ENCODE results near the gene GJA3.
"Not testable (repeated sequence)": the region's sequence is repeated elsewhere in the genome, so short reads cannot be mapped to it uniquely, and the experiment has no call there.

The GJA3 gene

GRCh38 chr13:20182231-20182846 lies 21.5 kb upstream of the GJA3 start:
- DNase-seq = peak; percentile 75

DNA sequence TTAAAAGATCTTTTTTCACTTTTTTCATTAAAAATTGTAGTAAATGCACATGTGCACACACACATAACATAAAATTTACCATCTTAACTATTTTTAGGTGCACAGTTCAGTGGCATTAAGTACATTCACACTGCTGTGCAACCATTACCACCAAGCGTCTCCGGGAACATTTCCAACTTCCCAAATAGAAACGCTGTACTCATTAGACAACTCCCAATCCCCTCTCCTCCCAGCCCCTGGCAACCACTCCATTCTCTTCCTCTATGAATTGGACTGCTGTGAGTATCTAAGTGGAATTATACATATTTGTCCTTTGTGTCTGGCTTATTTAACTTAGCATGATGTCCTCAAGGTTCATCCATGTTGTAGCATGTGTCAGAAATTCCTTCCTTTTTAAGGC lies 20.3 kb upstream of the GJA3 start:
- no peak for DNase-seq

- no peak for DNase-seq
Observed at GRCh38 chr13:20178156-20178555, 17.3 kb upstream of the GJA3 start.

GRCh38 chr13:20177049-20177831 lies 16.4 kb upstream of the GJA3 start:
- no peak for DNase-seq

DNA sequence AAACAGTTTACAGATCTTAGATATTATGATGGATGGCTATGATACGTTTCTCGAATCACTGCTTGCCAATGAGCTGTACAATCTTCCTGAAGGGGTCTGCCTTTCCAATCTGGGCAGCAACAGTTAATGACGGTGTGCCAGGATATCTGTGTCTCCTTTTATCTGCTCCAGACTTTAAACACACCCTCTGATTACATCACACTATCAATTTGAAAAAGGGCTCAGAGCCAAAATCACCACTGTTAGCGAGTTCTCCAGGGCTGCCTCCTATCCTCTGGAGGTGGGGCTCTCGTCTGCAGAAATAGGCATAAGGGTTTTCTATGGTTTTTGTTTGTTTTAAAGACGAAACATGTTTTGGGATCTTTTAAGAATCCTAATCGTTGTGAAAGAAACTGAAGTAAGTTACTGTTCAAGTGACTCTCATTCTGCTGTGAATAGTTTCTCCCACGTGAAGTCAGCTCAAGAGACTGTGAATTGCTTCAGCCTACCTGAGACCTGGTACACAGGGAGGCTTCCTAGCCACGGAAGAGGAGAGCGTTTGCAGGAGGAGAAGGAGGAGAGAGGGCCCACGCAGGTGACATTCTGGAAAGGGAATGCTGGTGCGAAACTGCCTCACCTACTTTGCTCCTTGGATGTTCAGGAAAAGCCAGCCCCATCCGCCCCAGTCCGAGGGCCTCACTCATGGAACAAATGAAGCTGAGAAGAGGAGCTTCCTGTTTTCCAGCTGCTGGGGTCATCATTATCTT lies 15.2 kb upstream of the GJA3 start:
- no peak for DNase-seq

DNA sequence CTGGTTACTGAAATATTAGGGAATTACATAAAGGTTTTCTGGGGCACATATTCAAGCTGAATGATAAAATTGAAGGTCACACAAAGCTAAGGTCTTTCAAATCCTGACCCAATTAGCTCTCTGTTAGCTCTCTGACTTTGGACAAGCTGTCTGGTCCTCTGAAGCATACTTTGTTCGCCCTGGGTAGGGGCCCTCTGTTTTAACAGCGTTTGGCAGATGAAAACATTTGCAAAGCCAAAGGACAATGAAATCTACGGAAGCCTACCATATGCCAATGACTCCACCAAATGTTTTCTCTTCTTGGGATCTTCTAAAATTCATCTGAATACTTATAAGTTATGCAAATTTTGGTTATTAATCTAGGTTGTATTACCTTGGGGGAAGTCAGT lies 14.5 kb upstream of the GJA3 start:
- DNase-seq = no peak

GRCh38 chr13:20174656-20175405 lies 14.0 kb upstream of the GJA3 start:
- DNase-seq = peak; percentile 86

DNA sequence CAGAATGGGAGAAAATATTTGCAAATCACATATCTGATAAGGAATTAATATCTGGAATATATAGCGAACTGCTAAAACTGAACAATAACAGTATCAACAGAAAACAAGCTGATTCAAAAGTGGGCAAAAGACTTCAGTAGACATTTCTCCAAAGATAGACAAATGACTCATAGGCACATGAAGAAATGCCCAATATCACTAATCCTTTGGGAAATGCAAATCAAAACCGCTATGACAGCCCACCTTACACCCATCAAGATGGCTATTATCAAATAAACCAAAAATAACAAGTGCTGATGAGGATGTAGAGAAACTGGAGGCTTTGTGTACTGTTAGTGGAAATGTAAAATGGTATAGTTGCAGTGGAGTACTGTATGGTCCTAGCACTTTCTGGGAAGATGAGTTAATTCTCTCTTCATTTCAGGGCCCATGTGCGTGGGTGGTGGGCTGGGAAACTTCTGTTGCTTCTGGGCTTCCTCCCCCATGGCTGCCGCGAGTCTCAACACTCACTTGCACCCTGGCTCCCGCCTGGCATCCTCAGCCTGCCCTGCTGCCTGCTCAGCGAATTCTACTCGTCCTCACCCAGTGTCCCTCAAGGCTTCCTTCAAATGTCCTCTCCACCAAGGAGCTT lies 12.4 kb upstream of the GJA3 start:
- no peak for DNase-seq

DNA sequence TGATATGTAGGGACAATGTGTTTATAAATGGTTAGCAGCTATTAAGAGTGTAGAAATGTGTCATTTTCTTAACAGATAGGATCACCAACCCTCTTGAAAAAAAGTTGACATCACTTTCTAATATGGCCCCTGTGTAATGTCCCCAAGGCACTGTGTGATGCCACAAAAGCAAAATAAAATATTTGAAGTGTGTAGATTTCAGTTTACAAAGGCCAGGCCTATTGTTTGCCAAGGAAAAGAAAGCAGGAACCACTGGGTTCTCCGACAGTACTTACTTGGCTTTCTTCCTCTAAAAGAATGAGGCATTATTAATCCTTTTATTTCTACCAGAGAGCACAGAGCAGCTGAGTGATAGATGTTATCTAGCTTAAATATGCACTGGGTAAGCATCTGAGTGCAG lies 10.5 kb upstream of the GJA3 start:
- no peak for DNase-seq

GRCh38 chr13:20170921-20171320 lies 10.1 kb upstream of the GJA3 start:
- no peak for DNase-seq

- DNase-seq = no peak
Observed at GRCh38 chr13:20168396-20168795, 7.5 kb upstream of the GJA3 start.

DNA sequence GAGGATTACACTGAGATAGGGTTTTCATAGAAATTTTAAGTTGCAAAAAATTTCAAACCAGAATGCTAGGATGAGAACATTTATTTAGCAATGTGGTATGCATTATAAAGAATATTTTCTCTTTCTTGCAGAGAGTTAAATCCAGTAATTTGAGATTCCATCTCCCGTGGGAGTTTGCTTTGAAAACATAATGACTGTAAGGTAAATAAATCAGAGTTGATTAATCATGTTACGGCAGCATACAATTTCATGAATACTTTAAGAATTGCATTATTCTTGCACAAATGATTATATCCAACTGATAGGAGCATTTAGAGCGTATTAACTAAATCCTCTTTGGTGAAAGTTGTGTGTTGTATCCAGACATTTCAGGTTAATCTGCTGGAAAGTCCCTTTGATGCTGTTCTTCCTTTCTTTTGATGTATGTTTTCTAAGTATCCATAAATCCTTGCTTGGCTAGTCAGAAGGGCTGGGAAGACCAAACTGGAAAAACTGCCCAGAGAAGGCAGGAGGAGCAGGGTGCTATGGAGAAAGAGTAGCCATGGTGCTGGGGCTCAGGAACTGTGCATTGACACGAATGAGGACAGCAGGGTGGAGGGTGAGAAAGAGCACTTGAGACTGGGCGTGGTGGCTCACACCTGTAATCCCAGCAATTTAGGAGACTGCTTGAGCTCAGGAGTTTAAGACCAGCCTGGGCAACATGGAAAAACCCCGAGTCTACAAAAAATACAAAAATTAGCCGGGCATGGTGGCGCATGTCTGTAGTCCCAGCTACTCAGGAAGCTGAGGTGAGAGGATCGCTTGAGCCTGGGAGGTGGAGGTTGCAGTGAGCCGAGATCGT lies 4.8 kb upstream of the GJA3 start:
- no peak for DNase-seq

- DNase-seq = no peak
Observed at GRCh38 chr13:20161951-20162300, 1.1 kb upstream of the GJA3 start.

DNA sequence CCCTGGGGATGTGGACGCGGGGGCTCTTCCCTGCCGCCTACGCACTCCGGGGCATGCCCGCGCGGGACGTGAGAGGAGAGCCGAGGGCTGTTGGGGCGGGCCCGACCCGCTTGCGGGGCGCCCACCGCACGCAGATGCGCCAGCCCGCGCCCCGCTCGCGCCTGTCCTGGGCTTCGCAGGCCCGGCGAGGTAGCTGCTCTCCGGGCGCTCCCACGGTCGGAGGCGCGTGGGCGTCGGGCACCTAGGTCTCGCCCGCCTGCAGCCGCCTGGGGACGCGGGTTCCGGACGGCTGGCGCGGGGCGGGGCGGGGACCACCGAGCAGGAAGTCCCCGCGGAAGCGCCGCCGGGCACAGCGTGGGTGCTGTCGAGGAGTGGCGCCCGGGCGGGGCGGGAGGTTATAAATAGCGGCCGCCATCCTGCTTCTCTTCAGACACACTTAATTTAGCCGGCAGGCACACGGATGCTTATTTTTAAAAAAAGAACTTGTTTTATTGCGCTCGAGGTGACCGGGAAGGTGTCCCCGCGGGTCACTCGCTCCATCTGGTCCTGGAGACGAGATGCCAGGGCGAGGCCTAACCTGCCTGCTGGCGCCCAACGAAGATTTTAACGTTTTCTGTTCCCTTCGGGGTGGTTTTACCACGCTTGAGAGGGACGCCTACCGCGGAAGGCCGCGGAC lies 561 bp upstream of the GJA3 start:
- peak; percentile 34 for DNase-seq

DNA sequence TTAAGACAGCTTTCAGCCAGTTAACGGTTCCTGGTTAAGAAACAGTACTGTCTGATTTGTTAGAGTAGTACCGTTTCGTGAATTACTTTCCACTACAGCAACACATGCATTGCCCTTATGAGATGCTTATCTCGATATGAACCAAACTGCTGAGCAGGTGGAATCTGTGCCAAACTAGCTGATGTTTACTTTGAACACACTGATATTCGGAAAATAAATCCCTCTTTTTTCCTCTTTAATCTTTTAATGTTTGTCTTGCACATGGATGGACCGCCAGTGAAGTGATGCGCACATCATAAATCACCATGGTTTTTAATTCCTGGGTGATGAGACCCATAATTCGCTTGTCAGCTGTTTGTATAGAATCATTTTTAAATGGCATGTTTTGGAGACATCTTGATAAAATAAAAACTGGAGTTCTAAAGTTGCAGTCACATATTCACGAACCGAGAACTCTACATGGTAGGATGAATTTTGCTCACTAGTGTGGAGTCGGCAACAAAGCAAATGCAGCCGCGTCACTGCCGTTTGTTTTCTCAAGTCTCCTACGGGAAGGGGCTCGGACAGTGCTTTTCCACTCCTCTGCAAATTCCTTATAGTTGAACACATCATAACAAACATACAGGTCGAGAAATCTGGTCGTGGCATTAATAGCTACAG lies 1.1 kb downstream of the GJA3 start:
- peak; percentile 24 for DNase-seq

DNA sequence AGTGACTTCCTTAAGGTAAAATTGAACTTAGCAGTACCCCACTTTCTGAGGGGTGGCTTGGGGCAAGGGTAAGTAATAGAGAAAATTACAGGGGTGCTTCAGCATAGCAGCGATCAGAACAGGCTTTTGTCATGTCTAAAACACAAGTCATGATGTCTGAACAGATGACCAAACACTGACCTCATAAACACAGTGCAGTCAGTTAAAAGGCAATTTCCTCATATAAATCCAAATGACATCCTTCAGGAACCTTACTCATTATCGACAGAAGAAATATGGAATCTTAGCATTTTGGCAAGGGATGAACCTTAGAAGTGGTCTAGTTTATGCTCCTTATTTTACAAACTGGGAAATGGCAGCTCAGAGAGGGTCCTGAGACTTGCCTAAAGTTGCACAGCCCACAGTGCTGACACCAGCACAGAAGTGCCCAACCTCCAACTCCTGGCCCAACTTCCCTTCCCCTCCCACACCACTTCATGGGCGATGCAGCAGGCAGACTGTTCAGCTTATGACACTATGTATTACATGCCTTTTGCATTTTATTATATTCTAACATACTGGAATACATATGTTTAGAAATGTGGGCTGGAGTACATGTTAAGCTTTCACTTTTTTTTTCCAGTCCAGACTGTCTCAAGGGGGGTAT lies 3.6 kb downstream of the GJA3 start:
- DNase-seq = no peak

GRCh38 chr13:20156702-20157101 lies 4.2 kb downstream of the GJA3 start:
- DNase-seq = no peak

GRCh38 chr13:20153290-20153689 lies 7.6 kb downstream of the GJA3 start:
- not testable (repeated sequence) for DNase-seq

GRCh38 chr13:20151612-20152011 lies 9.2 kb downstream of the GJA3 start:
- no peak for DNase-seq

DNA sequence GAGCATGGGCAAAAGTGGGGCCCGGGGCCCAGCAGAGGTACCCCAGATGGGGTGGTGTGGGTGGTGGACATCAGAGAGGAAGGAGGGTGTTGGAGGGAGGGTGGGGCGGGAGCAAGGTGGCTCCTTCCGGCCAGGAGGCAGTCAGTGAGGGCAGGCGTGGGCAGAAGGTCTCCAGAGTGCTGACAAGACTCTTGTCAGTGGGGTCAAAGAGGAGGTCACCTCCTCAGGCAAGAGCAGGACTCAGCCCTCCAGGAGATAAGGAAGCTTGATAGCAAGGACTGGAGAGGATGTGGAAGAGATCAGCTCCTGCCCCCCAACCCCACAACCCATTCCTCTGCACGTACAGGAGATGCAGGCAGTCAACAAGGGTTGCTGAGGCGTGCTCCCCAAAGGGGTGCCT lies 9.8 kb downstream of the GJA3 start:
- DNase-seq = no peak
